Activated CD4-positive, alpha-beta T cell treated with anti-CD3 and anti-CD28 coated beads for 48 hours (primary cell): Measurements from ENCODE around the gene MS4A4E.
"Not testable (repeated sequence)": the region's sequence is repeated elsewhere in the genome, so short reads cannot be mapped to it uniquely, and the experiment has no call there.

Experiments used
- DNase-seq: peaks from one replicate; pipeline ENCODE4 v3.0.0-alpha.2; 2020

Gene MS4A4E

GRCh38 chr11:60221181-60221580, 21.8 kb downstream of the MS4A4E start:
- DNase-seq: no peak

- no peak for DNase-seq
Observed at GRCh38 chr11:60214386-60214785, 28.6 kb downstream of the MS4A4E start.

GRCh38 chr11:60211206-60211605, 31.7 kb downstream of the MS4A4E start:
- no peak for DNase-seq

- no peak for DNase-seq
Observed at GRCh38 chr11:60209977-60210376, 33.0 kb downstream of the MS4A4E start.

GRCh38 chr11:60208951-60209350, 34.0 kb downstream of the MS4A4E start:
- no peak for DNase-seq

- no peak for DNase-seq
Observed at GRCh38 chr11:60208146-60208895, 34.6 kb downstream of the MS4A4E start.

- no peak for DNase-seq
Observed at GRCh38 chr11:60206616-60207015, 36.3 kb downstream of the MS4A4E start.

- no peak for DNase-seq
Observed at GRCh38 chr11:60204922-60205321, 38.0 kb downstream of the MS4A4E start.

- DNase-seq: not testable (repeated sequence)
Observed at GRCh38 chr11:60201334-60201733, 41.6 kb downstream of the MS4A4E start.

GRCh38 chr11:60197442-60197841, 45.5 kb downstream of the MS4A4E start:
- DNase-seq: no peak

- no peak for DNase-seq
Observed at GRCh38 chr11:60195923-60196368, 47.0 kb downstream of the MS4A4E start.

- no peak for DNase-seq
Observed at GRCh38 chr11:60194511-60194910, 48.4 kb downstream of the MS4A4E start.

GRCh38 chr11:60193687-60194433, 49.1 kb downstream of the MS4A4E start:
- peak; percentile 83 for DNase-seq

GRCh38 chr11:60192564-60192963, 50.4 kb downstream of the MS4A4E start:
- DNase-seq: not testable (repeated sequence)

- DNase-seq: not testable (repeated sequence)
Observed at GRCh38 chr11:60188481-60188880, 54.5 kb downstream of the MS4A4E start.

GRCh38 chr11:60186128-60186527, 56.8 kb downstream of the MS4A4E start:
- not testable (repeated sequence) for DNase-seq

- DNase-seq: not testable (repeated sequence)
Observed at GRCh38 chr11:60185512-60185827, 57.5 kb downstream of the MS4A4E start.

- no peak for DNase-seq
Observed at GRCh38 chr11:60184824-60185511, 58.0 kb downstream of the MS4A4E start.

GRCh38 chr11:60183591-60184205, 59.2 kb downstream of the MS4A4E start:
- no peak for DNase-seq

GRCh38 chr11:60182541-60183330, 60.2 kb downstream of the MS4A4E start, which contains the start of gene MS4A6A:
TSS of gene MS4A6A (minus strand) at chr11:60183083. CDS start at chr11:60181727, 1,356 bp downstream.
- no peak for DNase-seq

- peak; percentile 7 for DNase-seq
Observed at GRCh38 chr11:60175860-60176275, 67.1 kb downstream of the MS4A4E start.

GRCh38 chr11:60172011-60172410, 70.9 kb downstream of the MS4A4E start:
- DNase-seq: no peak
